ENCODE measurements around the gene ADAMTS16.

- TF ChIP-seq EZH2 (optimal IDR thresholded peaks at IDR 0.05; ENCODE audit: low read depth, low read length), result no peak
- no peak for TF ChIP-seq CTCF (IDR thresholded peaks at IDR 0.05; ENCODE audit: low read length)
Measured at GRCh38 chr5:5178136-5178535, 38.0 kb downstream of the ADAMTS16 start.

Measured in MM.1S (cell line).